GM20431 (cell line): ENCODE data around the gene ST6GALNAC6.

Experiments used
- in situ Hi-C: fragments of 300-500 bp; cut with MseI, MboI; formaldehyde crosslinking; loops from one replicate; pipeline ENCODE4 v1.15.0; 2020; ENCODE audit warnings: low sequenced_read_pairs; ENCODE audit not compliant: unreplicated experiment

ST6GALNAC6 gene

DNA sequence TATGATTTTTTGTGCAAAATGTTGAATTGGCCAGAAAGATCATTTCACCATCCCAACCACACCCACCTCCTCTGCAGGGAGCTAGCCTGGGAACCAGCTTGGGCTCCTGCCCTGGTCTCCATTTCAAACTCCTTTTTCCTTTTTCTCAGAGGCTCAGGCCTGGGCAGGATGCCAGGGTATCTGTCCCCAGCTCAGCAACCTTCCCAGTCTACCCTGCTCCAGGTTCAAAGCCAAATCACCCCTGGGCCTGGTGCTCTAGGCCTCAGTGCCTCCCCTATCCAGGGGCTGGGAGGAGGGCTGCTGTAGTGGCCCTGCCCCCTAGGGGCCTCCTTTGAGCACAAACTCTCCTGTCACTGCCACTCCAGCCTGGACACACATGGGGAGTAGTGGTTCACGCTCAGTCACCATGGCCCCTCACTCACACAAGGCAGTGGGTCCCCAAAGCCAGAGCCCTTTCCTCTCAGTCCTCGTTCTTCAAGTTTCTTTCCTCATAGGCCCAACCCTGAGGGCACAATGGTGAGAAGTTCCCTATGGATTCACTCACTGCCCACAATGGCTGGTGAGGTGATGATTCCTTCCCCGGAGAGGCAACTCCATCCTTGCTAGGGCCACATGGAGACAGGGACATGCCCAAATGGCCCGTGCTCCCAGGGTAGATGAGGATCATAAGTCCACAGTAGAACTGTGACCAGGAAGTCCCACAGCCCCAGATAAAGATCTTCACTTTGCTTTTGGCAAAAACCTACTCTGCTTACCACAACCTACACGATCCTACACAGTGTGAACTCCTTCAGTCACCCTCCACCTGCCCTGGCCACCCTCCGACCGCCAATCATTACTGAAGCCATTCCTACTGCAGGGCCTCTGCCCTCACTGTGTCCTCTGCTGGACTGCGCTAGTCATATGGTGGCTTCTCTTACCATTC lies 19.0 kb upstream of the ST6GALNAC6 start:
- in situ Hi-C loops = no loop called here

DNA sequence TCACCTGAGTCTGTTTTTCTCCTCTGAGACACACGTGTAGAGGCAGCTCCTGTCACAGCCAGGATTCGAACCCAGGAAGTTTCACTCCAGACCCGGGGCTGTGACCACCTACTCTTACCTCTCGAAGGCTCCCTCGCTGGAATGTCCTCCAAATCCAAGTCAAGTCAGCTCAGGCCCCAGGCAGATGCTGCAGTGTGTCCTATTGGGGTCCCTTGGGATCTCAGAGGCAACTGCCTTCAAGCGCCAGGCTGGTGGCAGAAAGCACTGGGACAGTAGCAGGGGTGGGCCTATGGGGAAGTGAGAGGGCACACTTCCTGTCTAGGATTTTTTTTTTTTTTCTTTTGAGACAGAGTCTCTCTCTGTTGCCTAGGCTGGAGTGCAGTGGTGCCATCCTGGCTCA lies 18.2 kb upstream of the ST6GALNAC6 start:
- in situ Hi-C loops = no loop called here

DNA sequence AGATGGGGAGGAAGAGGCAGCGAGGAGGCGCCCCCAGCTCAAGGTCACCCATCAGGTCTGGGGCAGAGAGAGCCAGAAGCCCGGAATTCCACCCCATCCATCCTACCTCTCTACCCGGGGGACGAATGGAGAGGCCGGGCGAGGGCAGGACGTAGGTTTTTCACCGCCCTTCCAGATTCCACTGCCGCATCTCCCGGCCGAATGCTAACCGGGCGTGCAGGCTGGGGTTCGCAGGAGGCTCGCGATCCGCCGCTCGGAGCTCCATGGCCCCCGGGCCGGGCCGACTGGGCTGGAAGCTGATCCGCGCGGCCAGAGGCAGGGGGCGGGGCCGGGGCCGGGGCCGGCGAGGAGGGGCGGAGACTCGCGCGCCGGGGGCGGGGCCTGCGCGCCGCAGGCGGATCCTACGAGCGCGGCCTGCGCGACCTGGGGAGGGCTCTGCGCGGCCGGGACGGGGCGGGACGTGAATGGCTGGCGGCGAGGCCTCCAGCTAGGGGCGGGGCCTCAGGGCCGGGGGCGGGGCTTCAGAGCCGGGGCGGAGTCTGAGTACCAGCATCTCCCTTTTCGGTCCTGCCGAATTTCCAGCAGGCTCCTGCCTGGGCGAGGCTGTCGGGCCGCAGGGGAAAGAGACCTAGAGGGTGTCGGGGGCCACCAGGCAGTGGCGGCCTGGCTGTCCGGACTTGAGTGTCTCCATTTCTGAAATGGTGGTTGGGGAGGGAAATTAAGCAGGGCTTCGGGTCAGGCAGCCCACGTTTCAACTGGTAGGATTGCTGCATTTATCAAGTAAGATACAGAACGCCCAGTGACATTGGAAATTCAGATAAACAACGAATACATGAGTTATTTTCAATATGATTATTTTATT lies 17.5 kb upstream of the ST6GALNAC6 start, which contains the start of gene ST6GALNAC4:
TSS of gene ST6GALNAC4 (minus strand) at position 322 of the 862 bp plus-strand sequence. CDS start 622 bp downstream, outside the sequence.
- in situ Hi-C loops = no loop called here

DNA sequence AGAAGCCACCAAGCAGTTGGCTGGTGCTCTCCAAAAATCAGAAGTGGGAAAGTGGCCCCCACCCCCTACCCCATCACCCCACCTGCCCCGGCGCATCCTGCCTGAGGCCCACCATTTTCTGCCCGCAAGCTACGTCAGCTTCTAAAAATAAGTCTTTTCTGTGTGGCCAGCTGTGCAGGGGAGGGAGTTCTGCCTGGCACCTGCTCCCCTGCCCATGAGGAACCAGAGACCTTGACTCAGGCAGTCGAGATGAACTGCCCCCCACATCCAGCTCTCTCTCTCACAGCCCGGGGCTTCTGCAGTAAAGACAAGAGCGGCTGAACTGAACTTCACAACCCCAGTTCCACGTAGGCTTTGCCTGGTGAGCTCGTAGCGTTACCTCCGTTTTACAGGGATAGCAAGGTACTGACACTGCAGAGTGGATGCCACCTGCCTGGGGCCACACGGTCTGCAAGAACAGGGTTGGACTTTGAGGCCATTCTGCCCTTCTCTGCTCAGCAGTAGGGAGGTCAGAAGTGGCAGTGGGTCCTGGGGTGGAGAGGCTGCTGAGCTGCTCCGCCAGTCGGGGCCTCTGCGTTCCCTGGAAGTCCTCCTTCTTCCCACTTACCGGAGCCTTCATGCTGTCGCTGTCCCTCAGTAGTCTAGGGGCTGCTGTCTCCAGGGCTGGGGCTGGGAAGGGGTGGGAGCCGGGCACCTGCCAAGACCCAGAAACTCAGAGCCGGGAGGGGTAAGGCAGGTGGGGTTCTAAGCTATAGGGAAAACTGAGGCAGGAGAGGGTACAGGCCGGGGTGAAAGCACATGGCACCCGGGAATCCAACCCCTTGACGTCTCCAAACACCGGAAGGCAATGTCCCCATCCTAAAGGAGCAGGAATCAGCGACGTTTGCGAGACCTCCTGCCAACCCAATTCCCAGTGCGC lies 16.7 kb upstream of the ST6GALNAC6 start:
- in situ Hi-C loops = no loop called here

DNA sequence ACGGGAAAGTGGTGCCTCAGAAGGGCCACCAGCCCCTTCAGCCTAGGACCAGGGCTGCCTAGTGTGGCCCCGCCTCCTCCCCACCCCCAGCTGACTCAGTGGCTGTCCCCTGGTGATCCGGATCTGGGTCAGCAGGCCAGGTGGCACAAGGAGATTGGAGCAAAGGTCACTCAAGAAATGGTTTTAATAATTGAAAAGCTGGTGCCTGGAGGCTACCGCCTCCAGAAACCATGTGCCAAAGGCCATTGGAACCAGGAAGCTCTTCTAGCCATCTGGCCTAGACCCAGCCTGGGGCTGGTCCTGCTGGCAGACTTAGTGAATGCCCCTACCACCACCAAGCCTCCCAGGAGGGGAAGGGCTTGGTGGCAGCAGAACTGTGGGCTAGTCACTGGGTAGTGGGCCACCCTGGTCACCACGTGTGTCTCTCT lies 15.9 kb upstream of the ST6GALNAC6 start:
- in situ Hi-C loops = no loop called here

DNA sequence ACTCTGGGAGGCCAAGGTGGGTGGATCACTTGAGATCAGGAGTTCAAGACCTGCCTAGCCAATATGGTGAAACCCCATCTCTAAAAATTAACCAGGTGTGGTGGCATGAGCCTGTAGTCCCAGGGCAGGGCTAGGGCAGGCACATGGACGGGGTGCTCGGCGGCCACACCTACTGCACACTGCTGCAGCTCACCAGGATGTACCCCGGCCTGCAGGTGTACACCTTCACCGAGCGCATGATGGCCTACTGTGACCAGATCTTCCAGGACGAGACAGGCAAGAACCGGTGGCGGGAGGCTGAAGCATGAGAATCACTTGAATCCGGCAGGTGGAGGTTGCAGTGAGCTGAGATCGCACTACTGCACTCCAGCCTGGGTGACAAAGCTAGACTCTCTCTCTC lies 14.3 kb upstream of the ST6GALNAC6 start:
- in situ Hi-C loops = no loop called here

DNA sequence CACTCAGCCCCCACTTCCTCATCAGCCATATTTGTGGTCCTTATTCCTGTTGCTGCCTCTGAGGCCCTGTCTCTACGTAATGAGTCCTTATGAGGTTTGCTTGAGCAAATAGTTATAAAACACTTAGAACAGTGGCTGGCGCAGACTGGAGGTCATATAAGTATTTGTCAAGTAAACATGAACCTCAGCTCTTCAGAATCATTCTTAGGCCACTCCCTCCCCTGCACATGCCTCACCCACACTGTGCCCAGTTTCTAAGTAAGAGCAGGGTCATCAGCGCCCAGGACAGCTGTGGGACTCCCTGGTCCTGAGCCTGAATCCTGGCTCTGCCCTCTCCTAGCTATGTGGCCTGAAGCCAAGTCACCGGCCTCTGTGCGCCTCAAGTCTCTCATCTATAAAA lies 13.5 kb upstream of the ST6GALNAC6 start:
- in situ Hi-C loops = no loop called here

DNA sequence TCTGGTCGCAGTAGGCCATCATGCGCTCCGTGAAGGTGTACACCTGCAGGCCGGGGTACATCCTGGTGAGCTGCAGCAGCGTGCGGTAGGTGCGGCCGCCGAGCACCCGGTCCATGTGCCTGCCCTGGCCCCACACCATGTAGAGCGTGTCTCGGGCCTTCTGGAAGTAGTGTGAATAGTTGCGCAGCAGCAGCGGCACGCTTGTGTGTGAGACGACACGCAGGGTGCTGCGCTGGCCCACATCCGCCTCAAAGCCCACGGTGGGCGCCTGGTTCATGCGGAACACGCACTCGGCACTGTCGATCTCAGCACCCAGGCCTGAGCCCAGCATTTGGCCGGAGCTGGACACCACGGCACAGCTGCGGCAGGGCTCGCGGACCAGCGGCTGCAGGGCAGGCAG lies 12.9 kb upstream of the ST6GALNAC6 start:
- in situ Hi-C loops = no loop called here

DNA sequence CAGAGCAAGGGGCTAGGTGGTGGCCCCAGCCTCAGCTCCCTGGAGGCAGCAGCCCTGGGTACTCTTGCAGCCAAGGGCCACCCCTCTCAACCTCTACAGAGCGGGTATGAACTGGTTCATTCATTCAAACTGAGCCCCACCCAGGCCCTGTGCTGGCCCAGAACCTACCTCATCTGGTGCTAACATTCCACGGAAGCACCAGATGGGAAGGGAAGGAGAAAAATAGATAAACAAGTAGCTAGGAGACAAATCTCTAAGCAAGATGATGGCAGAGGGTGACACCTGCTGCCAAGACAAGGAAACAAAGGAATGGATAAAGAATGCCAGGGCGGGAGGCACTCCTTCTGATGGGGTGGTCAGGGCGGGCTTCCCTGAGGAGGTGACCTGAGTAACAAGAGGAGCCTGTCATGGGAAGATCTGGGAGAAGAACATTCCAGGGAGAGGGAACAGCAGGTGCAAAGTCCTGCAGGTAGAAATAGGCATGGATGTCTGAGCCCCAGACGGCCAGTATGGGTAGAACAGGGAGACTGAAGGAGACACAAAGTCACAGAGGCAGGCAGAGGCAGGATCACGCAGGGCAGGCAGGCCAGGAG lies 11.3 kb upstream of the ST6GALNAC6 start:
- in situ Hi-C loops = no loop called here

DNA sequence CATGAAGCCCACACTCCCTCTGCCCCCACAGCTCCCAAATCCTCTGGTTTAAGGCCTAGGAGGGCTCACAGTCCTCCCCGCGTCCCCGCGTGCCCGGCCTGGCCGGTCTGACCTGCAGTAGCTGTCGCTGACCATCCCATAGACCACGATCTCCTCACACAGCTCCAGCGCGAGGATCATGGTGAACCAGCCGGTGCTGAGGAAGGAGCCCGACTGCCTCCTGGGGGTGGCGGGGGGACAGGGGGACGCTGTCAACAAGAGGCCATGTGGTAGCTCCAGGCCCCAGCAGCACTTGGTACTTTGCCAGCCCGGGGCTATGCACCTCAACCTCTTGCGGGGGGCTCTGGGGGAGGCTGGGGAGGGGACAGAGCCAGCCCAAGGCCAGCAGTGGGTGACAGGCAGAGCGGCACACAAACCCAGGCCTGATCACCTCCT lies 10.5 kb upstream of the ST6GALNAC6 start:
- in situ Hi-C loops = no loop called here

DNA sequence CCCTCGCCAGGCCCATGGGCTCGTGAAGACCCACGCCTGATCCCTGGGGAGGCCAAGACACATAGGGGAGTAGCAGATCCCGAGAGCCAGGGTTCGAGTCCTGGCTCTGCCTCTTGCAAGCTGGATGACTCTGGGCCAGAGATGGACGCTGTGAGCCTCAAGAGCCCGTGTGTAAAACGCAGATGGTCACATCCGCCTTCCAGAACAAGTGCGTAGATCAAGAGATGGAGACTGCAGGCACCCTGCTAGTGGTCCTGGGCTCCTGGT lies 9.2 kb upstream of the ST6GALNAC6 start:
- in situ Hi-C loops = no loop called here

DNA sequence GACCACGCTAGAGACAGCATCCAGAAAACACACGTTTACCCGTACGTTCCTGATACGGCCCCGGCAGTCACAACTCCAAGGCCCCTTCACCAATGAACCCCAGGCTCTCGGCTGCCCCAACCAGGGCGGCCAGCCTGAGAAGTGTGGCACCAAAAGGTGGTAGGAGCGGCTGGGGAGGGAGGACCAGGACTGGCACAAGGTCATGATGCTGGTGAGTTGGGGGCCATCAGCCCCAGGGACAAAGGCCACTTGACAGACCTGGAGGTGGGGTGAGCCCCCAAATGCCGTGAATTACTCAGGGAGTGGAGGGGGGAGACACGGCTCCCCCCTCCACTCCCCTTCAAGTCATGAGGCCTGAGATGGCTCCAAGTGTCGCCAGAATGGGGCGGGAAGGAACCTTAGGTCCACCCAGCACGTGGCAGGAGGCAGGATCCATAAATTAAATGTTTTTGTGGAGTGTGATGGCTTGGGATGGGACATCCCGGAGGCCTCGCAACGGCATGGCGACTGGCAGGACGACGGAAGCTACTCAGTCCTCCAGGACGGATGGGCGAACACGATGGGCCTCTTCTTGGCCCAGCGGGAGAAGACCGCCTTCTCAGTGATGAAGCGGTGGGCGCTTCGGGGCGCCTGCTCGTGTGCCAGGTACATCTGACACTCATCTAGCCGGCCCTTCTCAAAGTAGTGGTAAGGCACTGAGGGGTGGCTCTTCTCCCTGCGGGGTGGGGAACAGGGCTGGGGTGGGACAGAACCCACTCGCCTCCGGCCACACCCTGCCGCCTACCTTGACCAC lies 8.7 kb upstream of the ST6GALNAC6 start:
- in situ Hi-C loops = no loop called here

DNA sequence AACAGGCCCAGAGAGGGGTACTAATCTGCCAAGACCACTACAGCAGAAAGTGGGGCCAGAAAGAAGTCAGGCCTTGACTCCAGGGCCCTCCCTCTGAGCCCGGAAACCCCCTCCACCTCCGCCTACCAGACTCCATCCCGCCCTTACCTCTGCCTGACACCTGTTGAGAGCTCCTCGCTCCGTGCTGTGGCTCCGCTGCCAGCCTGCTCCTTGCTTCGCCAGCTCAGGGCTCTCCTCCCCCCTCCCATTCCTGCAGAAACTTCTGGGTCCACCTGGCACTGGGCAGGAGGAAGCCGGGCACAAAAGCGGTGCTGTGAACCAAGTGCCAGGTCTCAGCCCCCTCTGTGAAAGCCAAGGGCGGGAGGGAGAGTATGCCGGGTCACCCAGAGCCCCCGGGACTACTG lies 6.4 kb upstream of the ST6GALNAC6 start:
- in situ Hi-C loops = no loop called here

DNA sequence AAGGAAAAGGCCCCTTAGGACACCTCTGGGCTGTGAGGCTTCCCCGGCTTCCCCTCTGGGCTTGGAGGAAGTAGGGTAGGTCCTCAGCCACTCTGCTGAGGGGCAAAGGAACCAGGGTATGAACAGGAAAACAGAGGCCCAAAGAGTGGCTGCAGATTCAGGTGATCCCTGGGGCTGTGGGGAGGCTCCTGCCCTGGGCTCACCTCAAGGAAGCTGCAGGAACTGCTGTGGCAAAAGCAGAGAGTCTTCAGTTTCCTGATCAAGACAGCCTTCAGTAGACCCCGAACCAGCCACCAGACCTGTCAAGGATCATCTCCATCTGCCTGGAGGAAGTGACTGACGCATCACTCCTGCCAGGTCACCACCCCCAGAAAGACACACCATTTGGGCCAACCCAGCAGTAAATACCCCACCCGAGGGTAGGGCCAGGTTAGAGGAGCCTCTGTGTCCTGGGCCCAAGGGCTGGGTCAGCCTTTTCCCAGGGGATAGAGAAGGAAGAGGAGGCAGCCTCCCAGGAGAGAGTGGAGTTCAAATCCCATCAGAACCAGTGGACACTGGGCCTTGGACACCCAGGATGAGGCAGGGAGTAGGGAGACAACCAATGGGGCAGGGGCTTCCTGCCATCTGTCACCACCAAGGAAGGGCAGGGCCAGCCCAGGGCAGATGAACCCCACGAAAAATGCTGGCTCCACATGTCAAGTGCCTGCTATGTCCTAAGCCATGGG lies 5.8 kb upstream of the ST6GALNAC6 start:
- in situ Hi-C loops = no loop called here

DNA sequence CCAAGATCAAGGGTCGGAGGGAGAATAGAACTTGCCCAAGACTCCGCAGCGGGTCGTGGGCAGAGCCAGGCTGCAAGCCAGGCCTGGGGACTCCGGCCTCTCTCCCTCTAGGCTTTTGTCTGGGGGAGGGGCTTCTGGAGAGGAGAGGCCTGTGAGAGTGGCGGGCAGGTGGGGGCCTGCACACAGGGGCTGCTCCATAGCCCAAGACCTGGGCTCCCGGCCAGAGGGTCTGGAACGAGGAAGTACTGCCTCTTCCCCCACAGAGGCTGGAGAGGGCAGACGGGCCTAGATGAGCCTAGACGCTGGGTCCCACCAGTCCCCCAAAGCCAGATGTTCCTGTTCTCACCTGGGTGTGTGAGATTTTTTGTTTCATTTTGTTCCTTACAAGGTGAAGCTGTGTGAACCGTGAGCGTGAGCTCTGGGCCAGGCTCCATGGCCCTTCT lies 5.2 kb upstream of the ST6GALNAC6 start:
- in situ Hi-C loops = no loop called here

DNA sequence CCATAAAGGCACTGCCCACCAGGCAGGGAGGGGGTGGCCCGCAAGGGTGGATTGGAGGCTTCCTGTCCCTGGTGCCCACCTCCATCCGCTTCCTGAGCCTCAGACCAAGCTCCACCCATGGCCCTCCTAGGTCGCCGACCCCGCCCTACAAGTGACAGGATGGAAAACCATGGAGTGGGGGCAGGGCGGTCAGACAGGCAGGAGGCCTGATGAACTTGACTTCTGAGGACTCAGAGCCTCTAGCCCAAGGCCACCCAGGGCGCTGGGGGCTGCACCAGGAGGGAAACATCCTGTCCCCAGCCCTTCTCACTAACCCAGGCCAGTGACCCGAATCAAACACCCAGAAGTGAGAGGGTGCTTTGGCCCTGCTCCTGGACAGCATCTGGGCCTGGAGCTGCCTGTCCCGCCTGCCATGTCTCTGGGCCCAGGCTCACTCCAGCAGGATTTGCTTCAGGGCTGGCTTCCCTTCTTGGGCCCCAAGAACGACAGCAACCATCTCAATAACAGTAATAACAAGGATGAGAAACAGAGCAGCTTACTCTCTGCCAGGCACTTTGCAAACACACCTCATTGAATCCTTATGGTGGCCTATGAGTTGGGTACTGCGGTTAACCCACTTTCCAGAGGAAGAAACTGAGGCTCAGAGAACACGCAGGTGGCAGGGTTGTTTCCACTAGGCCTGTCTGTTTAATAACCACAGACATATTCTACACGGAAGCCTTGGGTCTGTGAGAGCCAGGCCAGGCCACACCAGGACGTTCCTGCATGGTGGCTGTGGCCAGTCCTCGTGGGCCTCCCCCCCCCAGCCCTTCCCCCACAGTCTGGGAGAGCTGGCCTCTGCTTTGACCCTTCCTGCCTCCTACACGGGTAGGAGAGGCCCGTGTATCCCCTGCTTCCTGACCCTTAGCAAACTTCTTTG lies 4.4 kb upstream of the ST6GALNAC6 start:
- in situ Hi-C loops = no loop called here

DNA sequence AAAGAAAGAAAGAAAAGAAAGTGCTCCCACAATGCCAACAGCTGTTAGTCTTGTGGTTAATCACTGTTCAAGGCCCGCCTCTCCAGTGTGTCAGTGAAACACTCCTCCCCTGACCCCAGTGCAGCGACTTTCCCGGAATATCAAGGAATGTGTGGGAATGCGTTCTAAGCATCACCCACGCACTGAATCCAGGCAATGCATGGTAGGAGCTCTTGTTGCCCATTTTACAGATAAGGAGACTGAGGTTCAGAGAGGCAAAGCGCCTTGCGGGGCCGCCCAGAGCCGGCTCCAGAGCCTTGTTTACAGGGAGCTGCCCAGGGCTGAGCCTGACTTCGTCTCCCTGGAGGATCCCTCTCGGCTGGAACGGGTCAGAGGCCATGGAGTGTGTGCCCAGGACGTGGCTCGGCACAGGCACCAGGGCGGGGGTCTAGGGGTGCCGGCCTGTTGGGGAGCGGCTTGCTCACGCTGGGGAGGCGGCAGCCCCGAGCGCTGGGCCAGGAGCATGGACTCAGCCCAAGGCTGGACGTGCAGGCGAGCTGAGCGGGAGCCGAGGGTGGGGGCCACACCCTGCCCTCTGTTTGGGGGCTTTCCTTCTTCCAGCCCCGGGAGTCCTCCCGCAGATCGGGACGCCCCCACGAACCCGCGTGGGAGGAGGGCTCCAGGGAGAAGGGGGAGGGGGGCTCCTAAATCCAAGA lies 823 bp downstream of the ST6GALNAC6 start:
- in situ Hi-C loops = no loop called here
